ENCODE data around the gene ETV6. TPM values are rescaled to one million over a fixed set of nuclear protein-coding genes. Genes with fewer than 3 reads are reported as not detected.
"Not testable (repeated sequence)": the region's sequence is repeated elsewhere in the genome, so short reads cannot be mapped to it uniquely, and the experiment has no call there.

ETV6 gene
- total RNA-seq (2014; rRNA removed; shearing (Covaris generic)), result 2.0 and 2.2 TPM in 2 replicates
- polyA plus RNA-seq (2014; cell fraction: nucleus; rRNA removed), result 0.62 and 0.93 TPM in 2 replicates

GRCh38 chr12:11649413-11650285 is at the start of gene ETV6:
ETV6 (plus strand) TSS chr12:11649674; CDS start chr12:11650128, 454 bp downstream.
- peak; percentile 61 for DNase-seq (ENCODE audit: extremely low read depth, low read depth)

GRCh38 chr12:11600199-11600598 is 49.3 kb upstream of the ETV6 start:
- no peak for DNase-seq (ENCODE audit: extremely low read depth, low read depth)

- no peak for DNase-seq (ENCODE audit: extremely low read depth, low read depth)
Observed at GRCh38 chr12:11601647-11602046, 47.8 kb upstream of the ETV6 start.

GRCh38 chr12:11607313-11608081 is 42.0 kb upstream of the ETV6 start:
- no peak for DNase-seq (ENCODE audit: extremely low read depth, low read depth)

- no peak for DNase-seq (ENCODE audit: extremely low read depth, low read depth)
Observed at GRCh38 chr12:11609045-11609444, 40.4 kb upstream of the ETV6 start.

- DNase-seq (ENCODE audit: extremely low read depth, low read depth), result no peak
Observed at GRCh38 chr12:11615481-11615880, 34.0 kb upstream of the ETV6 start.

GRCh38 chr12:11618046-11618445 is 31.4 kb upstream of the ETV6 start:
- no peak for DNase-seq (ENCODE audit: extremely low read depth, low read depth)

- DNase-seq (ENCODE audit: extremely low read depth, low read depth), result no peak
Observed at GRCh38 chr12:11621797-11622423, 27.6 kb upstream of the ETV6 start.

GRCh38 chr12:11622876-11623281 is 26.6 kb upstream of the ETV6 start:
- no peak for DNase-seq (ENCODE audit: extremely low read depth, low read depth)

- DNase-seq (ENCODE audit: extremely low read depth, low read depth), result no peak
Observed at GRCh38 chr12:11623382-11623781, 26.1 kb upstream of the ETV6 start.

- DNase-seq (ENCODE audit: extremely low read depth, low read depth), result no peak
Observed at GRCh38 chr12:11624116-11624515, 25.4 kb upstream of the ETV6 start.

- DNase-seq (ENCODE audit: extremely low read depth, low read depth), result not testable (repeated sequence)
Observed at GRCh38 chr12:11627709-11628108, 21.8 kb upstream of the ETV6 start.

GRCh38 chr12:11628353-11628752 is 21.1 kb upstream of the ETV6 start:
- no peak for DNase-seq (ENCODE audit: extremely low read depth, low read depth)

- no peak for DNase-seq (ENCODE audit: extremely low read depth, low read depth)
Observed at GRCh38 chr12:11630046-11630706, 19.3 kb upstream of the ETV6 start.

GRCh38 chr12:11631288-11631687 is 18.2 kb upstream of the ETV6 start:
- no peak for DNase-seq (ENCODE audit: extremely low read depth, low read depth)

GRCh38 chr12:11631881-11632280 is 17.6 kb upstream of the ETV6 start:
- not testable (repeated sequence) for DNase-seq (ENCODE audit: extremely low read depth, low read depth)

- DNase-seq (ENCODE audit: extremely low read depth, low read depth), result no peak
Observed at GRCh38 chr12:11633968-11634367, 15.5 kb upstream of the ETV6 start.

GRCh38 chr12:11635341-11635740 is 14.1 kb upstream of the ETV6 start:
- no peak for DNase-seq (ENCODE audit: extremely low read depth, low read depth)

- no peak for DNase-seq (ENCODE audit: extremely low read depth, low read depth)
Observed at GRCh38 chr12:11638315-11638916, 11.1 kb upstream of the ETV6 start.

GRCh38 chr12:11639454-11639853 is 10.0 kb upstream of the ETV6 start:
- DNase-seq (ENCODE audit: extremely low read depth, low read depth), result no peak

All from NCI-H460 (cell line).